Measurements from ENCODE around the gene FAM151A.

FAM151A gene

GRCh38 chr1:54652168-54652567 is 28.8 kb upstream of the FAM151A start:
- TF ChIP-seq TCF12 (IDR thresholded peaks at IDR 0.05; ENCODE audit: low read depth): no peak
- TF ChIP-seq CEBPB (IDR thresholded peaks at IDR 0.05): no peak
- TF ChIP-seq MAX (IDR thresholded peaks at IDR 0.05): no peak
- no peak for TF ChIP-seq YY1 (IDR thresholded peaks at IDR 0.05; ENCODE audit: low read depth)
- TF ChIP-seq FOXM1 (IDR thresholded peaks at IDR 0.05; ENCODE audit: borderline replicate concordance, low read depth): no peak

- TF ChIP-seq USF1 (IDR thresholded peaks at IDR 0.05) (no peak), TCF12 (IDR thresholded peaks at IDR 0.05; ENCODE audit: low read depth) (no peak), ZBTB7A (IDR thresholded peaks at IDR 0.05; ENCODE audit: low read depth) (no peak), MAX (IDR thresholded peaks at IDR 0.05) (no peak), EGR1 (IDR thresholded peaks at IDR 0.05) (no peak), CREB1 (IDR thresholded peaks at IDR 0.05; ENCODE audit: low read depth) (no peak), CEBPB (IDR thresholded peaks at IDR 0.05) (no peak), FOXM1 (IDR thresholded peaks at IDR 0.05; ENCODE audit: borderline replicate concordance, low read depth) (no peak), NFIC (IDR thresholded peaks at IDR 0.05) (no peak), RAD21 (IDR thresholded peaks at IDR 0.05; ENCODE audit: low read depth) (no peak), TEAD4 (IDR thresholded peaks at IDR 0.05) (no peak), TAF1 (IDR thresholded peaks at IDR 0.05; ENCODE audit: low read depth) (no peak), REST (IDR thresholded peaks at IDR 0.05; ENCODE audit: low read depth) (no peak), YY1 (IDR thresholded peaks at IDR 0.05; ENCODE audit: low read depth) (no peak), EP300 (IDR thresholded peaks at IDR 0.05; ENCODE audit: borderline replicate concordance) (no peak)
These were observed 28.3 kb upstream of the FAM151A start for GRCh38 chr1:54651608-54652007.

GRCh38 chr1:54650417-54650816 is 27.1 kb upstream of the FAM151A start:
- no peak for TF ChIP-seq EP300 (IDR thresholded peaks at IDR 0.05; ENCODE audit: borderline replicate concordance)
- no peak for TF ChIP-seq CEBPB (IDR thresholded peaks at IDR 0.05)
- no peak for TF ChIP-seq TEAD4 (IDR thresholded peaks at IDR 0.05)
- no peak for TF ChIP-seq ZBTB7A (IDR thresholded peaks at IDR 0.05; ENCODE audit: low read depth)
- TF ChIP-seq EGR1 (IDR thresholded peaks at IDR 0.05): no peak
- TF ChIP-seq CREB1 (IDR thresholded peaks at IDR 0.05; ENCODE audit: low read depth): no peak
- TF ChIP-seq NFIC (IDR thresholded peaks at IDR 0.05): no peak
- no peak for TF ChIP-seq YY1 (IDR thresholded peaks at IDR 0.05; ENCODE audit: low read depth)
- no peak for TF ChIP-seq USF1 (IDR thresholded peaks at IDR 0.05)
- no peak for TF ChIP-seq REST (IDR thresholded peaks at IDR 0.05; ENCODE audit: low read depth)
- TF ChIP-seq TAF1 (IDR thresholded peaks at IDR 0.05; ENCODE audit: low read depth): no peak
- TF ChIP-seq MAX (IDR thresholded peaks at IDR 0.05): no peak
- TF ChIP-seq TCF12 (IDR thresholded peaks at IDR 0.05; ENCODE audit: low read depth): no peak
- no peak for TF ChIP-seq RAD21 (IDR thresholded peaks at IDR 0.05; ENCODE audit: low read depth)
- TF ChIP-seq FOXM1 (IDR thresholded peaks at IDR 0.05; ENCODE audit: borderline replicate concordance, low read depth): no peak

GRCh38 chr1:54649921-54650320 is 26.6 kb upstream of the FAM151A start:
- TF ChIP-seq EGR1 (IDR thresholded peaks at IDR 0.05) (no peak), NFIC (IDR thresholded peaks at IDR 0.05) (no peak)

GRCh38 chr1:54649130-54649898 is 26.0 kb upstream of the FAM151A start:
- TF ChIP-seq RAD21 (IDR thresholded peaks at IDR 0.05; ENCODE audit: low read depth): no peak
- no peak for TF ChIP-seq ZBTB7A (IDR thresholded peaks at IDR 0.05; ENCODE audit: low read depth)
- no peak for TF ChIP-seq NFIC (IDR thresholded peaks at IDR 0.05)
- TF ChIP-seq USF1 (IDR thresholded peaks at IDR 0.05): no peak
- no peak for TF ChIP-seq EP300 (IDR thresholded peaks at IDR 0.05; ENCODE audit: borderline replicate concordance)
- no peak for TF ChIP-seq CEBPB (IDR thresholded peaks at IDR 0.05)
- TF ChIP-seq CREB1 (IDR thresholded peaks at IDR 0.05; ENCODE audit: low read depth): no peak
- TF ChIP-seq REST (IDR thresholded peaks at IDR 0.05; ENCODE audit: low read depth): no peak
- TF ChIP-seq MAX (IDR thresholded peaks at IDR 0.05): no peak
- no peak for TF ChIP-seq FOXM1 (IDR thresholded peaks at IDR 0.05; ENCODE audit: borderline replicate concordance, low read depth)
- TF ChIP-seq TCF12 (IDR thresholded peaks at IDR 0.05; ENCODE audit: low read depth): no peak
- no peak for TF ChIP-seq YY1 (IDR thresholded peaks at IDR 0.05; ENCODE audit: low read depth)
- TF ChIP-seq EGR1 (IDR thresholded peaks at IDR 0.05): no peak
- TF ChIP-seq TEAD4 (IDR thresholded peaks at IDR 0.05): no peak
- no peak for TF ChIP-seq TAF1 (IDR thresholded peaks at IDR 0.05; ENCODE audit: low read depth)
